Fibroblast of skin of right quadriceps (primary cell): ENCODE results near the gene SLC9C1.

Experiments used
- DNase-seq: peaks from one replicate; pipeline ENCODE4 v3.0.0-alpha.2; 2013

Gene SLC9C1

GRCh38 chr3:112097378-112097777 lies 196.6 kb downstream of the SLC9C1 start:
- DNase-seq, result peak; percentile 99

GRCh38 chr3:112096176-112096575 lies 197.8 kb downstream of the SLC9C1 start:
- peak; percentile 60 for DNase-seq

GRCh38 chr3:112095731-112096130 lies 198.3 kb downstream of the SLC9C1 start:
- DNase-seq, result no peak

- DNase-seq, result no peak
Measured at GRCh38 chr3:112093180-112093522, 200.9 kb downstream of the SLC9C1 start.

- DNase-seq, result peak; percentile 55
Measured at GRCh38 chr3:112092496-112093179, 201.4 kb downstream of the SLC9C1 start.

GRCh38 chr3:112090887-112091586 lies 203.0 kb downstream of the SLC9C1 start:
- DNase-seq, result no peak
